ENCODE data around the gene SHC2.
"Not testable (repeated sequence)": the region's sequence is repeated elsewhere in the genome, so short reads cannot be mapped to it uniquely, and the experiment has no call there.

Gene SHC2

GRCh38 chr19:492091-492531 is 31.3 kb upstream of the SHC2 start:
- DNase-seq (ENCODE audit: low read depth): no peak

GRCh38 chr19:491146-491741 is 30.4 kb upstream of the SHC2 start:
- no peak for DNase-seq (ENCODE audit: low read depth)

GRCh38 chr19:489418-490196 is 28.8 kb upstream of the SHC2 start:
- DNase-seq (ENCODE audit: low read depth): no peak

- peak; percentile 63 for DNase-seq (ENCODE audit: low read depth)
Observed at GRCh38 chr19:488505-489417, 27.9 kb upstream of the SHC2 start.

- DNase-seq (ENCODE audit: low read depth): no peak
Observed at GRCh38 chr19:485583-486236, 24.9 kb upstream of the SHC2 start.

GRCh38 chr19:485077-485476 is 24.2 kb upstream of the SHC2 start:
- no peak for DNase-seq (ENCODE audit: low read depth)

GRCh38 chr19:484494-484893 is 23.7 kb upstream of the SHC2 start:
- no peak for DNase-seq (ENCODE audit: low read depth)

- no peak for DNase-seq (ENCODE audit: low read depth)
Observed at GRCh38 chr19:483332-484072, 22.7 kb upstream of the SHC2 start.

- no peak for DNase-seq (ENCODE audit: low read depth)
Observed at GRCh38 chr19:482186-483041, 21.6 kb upstream of the SHC2 start.

- not testable (repeated sequence) for DNase-seq (ENCODE audit: low read depth)
Observed at GRCh38 chr19:481100-481499, 20.3 kb upstream of the SHC2 start.

GRCh38 chr19:480016-480855 is 19.4 kb upstream of the SHC2 start:
- no peak for DNase-seq (ENCODE audit: low read depth)

- no peak for DNase-seq (ENCODE audit: low read depth)
Observed at GRCh38 chr19:478976-479375, 18.1 kb upstream of the SHC2 start.

- DNase-seq (ENCODE audit: low read depth): no peak
Observed at GRCh38 chr19:478236-478903, 17.5 kb upstream of the SHC2 start.

GRCh38 chr19:475360-475759 is 14.5 kb upstream of the SHC2 start:
- DNase-seq (ENCODE audit: low read depth): no peak

GRCh38 chr19:474126-475078 is 13.6 kb upstream of the SHC2 start:
- DNase-seq (ENCODE audit: low read depth): no peak

- DNase-seq (ENCODE audit: low read depth): no peak
Observed at GRCh38 chr19:472005-472858, 11.4 kb upstream of the SHC2 start.

- no peak for DNase-seq (ENCODE audit: low read depth)
Observed at GRCh38 chr19:470701-471100, 9.9 kb upstream of the SHC2 start.

Data from HS-27A (cell line).